Activated naive CD4-positive, alpha-beta T cell treated with anti-CD3 and anti-CD28 coated beads, Interleukin-2, amount 50 U/mL, for 72 hours (primary cell): Measurements from ENCODE around the gene EIF6. TPM values are rescaled to one million over a fixed set of nuclear protein-coding genes. Genes with fewer than 3 reads are reported as not detected.

ENCODE experiments used
- ATAC-seq, 2 donors: fragments of 150-1000 bp; cut with Tn5 transposase; 2 replicates each; pipeline ENCODE4 v1.10.0; 2021; ENCODE audit warnings: mild to moderate bottlenecking in 2 of 2, moderate library complexity in 2 of 2
- DNase-seq, 2 donors: peaks; one replicate each; pipeline ENCODE4 v3.0.0; 2021 to 2022; ENCODE audit warnings: low spot score in 2 of 2
- H3K27ac Mint-ChIP-seq, 2 donors: one replicate each; pipeline ENCODE4 v1.8.0; 2022; ENCODE audit warnings: mild to moderate bottlenecking in 2 of 2, mixed read lengths in 2 of 2
- H3K36me3 Mint-ChIP-seq, 2 donors: one replicate each; pipeline ENCODE4 v1.8.0; 2022; ENCODE audit warnings: mixed read lengths in 2 of 2
- H3K9me3 Mint-ChIP-seq, 2 donors: one replicate each; pipeline ENCODE4 v1.8.0; 2022; ENCODE audit warnings: mixed read lengths in 2 of 2
- total RNA-seq, 2 donors: library from RNA; stranded (reverse); gene quantifications; one replicate each; pipeline ENCODE4 v1.2.3, GENCODE V29; 2022

EIF6 gene
- total RNA-seq, 2 donors from 2014 or later = 63.9 to 115 TPM

GRCh38 chr20:35232575-35232974, 52.0 kb downstream of the EIF6 start:
- peaks cover 0 to 24% of the 10 kb centered on the region in 2 donors for H3K36me3 Mint-ChIP-seq
- H3K9me3 Mint-ChIP-seq = no peaks in the 10 kb centered on the region

More at GRCh38 chr20:35232575-35232974, 52.0 kb downstream of the EIF6 start:
- no peak overlapping the region for H3K27ac Mint-ChIP-seq
- ATAC-seq (no peak), DNase-seq (no peak)

Other genes with a start within 250 kb of the EIF6 start
- 10 to 100 TPM; 44.6 to 51.3 TPM for gene TRPC4AP, start 192.0 kb downstream of the EIF6 start, total RNA-seq
- 10 to 100 TPM; 12.2 to 17.1 TPM for gene EDEM2, start 137.4 kb downstream of the EIF6 start, total RNA-seq
- gene PROCR, start 112.7 kb downstream of the EIF6 start, total RNA-seq = 1 to 10 TPM; 2.3 to 3.1 TPM
- not detected for gene MMP24, start 58.1 kb downstream of the EIF6 start, total RNA-seq
- gene MMP24OS, start 6.7 kb downstream of the EIF6 start, total RNA-seq = 10 to 100 TPM; 29.4 to 41.8 TPM
- not detected for gene FAM83C, start 7.7 kb upstream of the EIF6 start, total RNA-seq
- 10 to 100 TPM; 58.7 to 69.7 TPM for gene UQCC1, start 127.2 kb upstream of the EIF6 start, total RNA-seq
- gene GDF5, start 153.5 kb upstream of the EIF6 start, total RNA-seq = under 1 TPM in 1 of 2 donors, not detected in 1; 0.11 TPM
- 10 to 100 TPM; 62.5 to 74.7 TPM for gene CEP250, start 170.8 kb upstream of the EIF6 start, total RNA-seq
- gene C20orf173, start 244.9 kb upstream of the EIF6 start, total RNA-seq = not detected